Astrocyte (in vitro differentiated cells and primary cell): ENCODE results near the gene EAF1.

Experiments used
- CTCF ChIP-seq: IDR thresholded peaks from 2 replicates; pipeline ENCODE4 v1.5.1; 2011; ENCODE audit warnings: low read depth, mild to moderate bottlenecking, inconsistent platforms, low read length, moderate library complexity; ENCODE audit not compliant: insufficient read depth
- EZH2 ChIP-seq: IDR thresholded peaks from 2 replicates; pipeline ENCODE4 v1.6.1; 2012; ENCODE audit warnings: mild to moderate bottlenecking, low read length, inconsistent platforms; ENCODE audit not compliant: insufficient read depth

- TF ChIP-seq CTCF (no peak), EZH2 (no peak)
These were observed 25.6 kb downstream of the EAF1 start for GRCh38 chr3:15452961-15453360.
